Small intestine (tissue), 4 donors: ENCODE measurements around the gene HSF5. TPM values are rescaled to one million over a fixed set of nuclear protein-coding genes. Genes with fewer than 3 reads are reported as not detected.

Experiments
- polyA plus RNA-seq, 4 donors: library from polyadenylated mRNA; stranded (reverse) in 3 of 4; unstranded in 1 of 4; fragments of 200-250 nt in 3 of 4; fragments of 120-200 nt in 1 of 4; gene quantifications; one replicate each; pipeline versions ENCODE4 v1.2.1 to v1.2.3, GENCODE V29; 2013
- donor health status: healthy with polysubstance abuse.
- donor health status: Bipolar disorder and iron deficiency.
- donor health status: healthy.

Gene HSF5
- polyA plus RNA-seq, 4 donors = 0.01 to 0.03 TPM; not detected in 2

Other genes with a start within 250 kb of the HSF5 start
- under 1 TPM in 2 of 4 donors, not detected in 2; 0.44 to 0.55 TPM for gene LPO, start 249.8 kb downstream of the HSF5 start, polyA plus RNA-seq
- gene MPO, start 207.5 kb downstream of the HSF5 start, polyA plus RNA-seq = 1 to 10 TPM in 1 of 4 donors, under 1 TPM in 1, not detected in 2; 0.12 to 1.1 TPM
- 10 to 100 TPM in 1 of 4 donors, 1 to 10 TPM in 2, under 1 TPM in 1; 0.89 to 10.9 (median 2.6) TPM for gene TSPOAP1, start 159.6 kb downstream of the HSF5 start, polyA plus RNA-seq
- 100 to 1,000 TPM in 1 of 4 donors, 10 to 100 TPM in 3; 70.3 to 102 (median 79.7) TPM for gene SUPT4H1, start 136.2 kb downstream of the HSF5 start, polyA plus RNA-seq
- gene RNF43, start 70.9 kb downstream of the HSF5 start, polyA plus RNA-seq = 10 to 100 TPM in 2 of 4 donors, 1 to 10 TPM in 2; 3.5 to 29.4 (median 15.7) TPM
- gene MTMR4, start 26.2 kb upstream of the HSF5 start, polyA plus RNA-seq = 10 to 100 TPM; 15.4 to 77.4 (median 20.6) TPM
- gene TEX14, start 203.6 kb upstream of the HSF5 start, polyA plus RNA-seq = under 1 TPM in 2 of 4 donors, not detected in 2; 0.03 to 0.41 TPM
- 10 to 100 TPM in 2 of 4 donors, 1 to 10 TPM in 2; 6.9 to 19.1 (median 13.5) TPM for gene RAD51C, start 204.2 kb upstream of the HSF5 start, polyA plus RNA-seq